GM18873 (cell line): ENCODE results near the gene DFFA.
A peak's percentile ranks its signal among the peaks of the same experiment; 100 is the strongest.
"Not testable (repeated sequence)": the region's sequence is repeated elsewhere in the genome, so short reads cannot be mapped to it uniquely, and the experiment has no call there.

ENCODE experiments used
- ATAC-seq: cut with Tn5 transposase; IDR thresholded peaks from one replicate; pipeline ENCODE4 v1.9.1; 2021; ENCODE audit warnings: mild to moderate bottlenecking, moderate library complexity, moderate number of reproducible peaks; ENCODE audit not compliant: unreplicated experiment, low FRiP score

Gene DFFA

GRCh38 chr1:10432910-10433700, 39.2 kb downstream of the DFFA start:
- no peak for ATAC-seq

- ATAC-seq = no peak
Measured at GRCh38 chr1:10431070-10431730, 41.1 kb downstream of the DFFA start.

- ATAC-seq = peak; percentile 56
Measured at GRCh38 chr1:10430216-10431069, 41.9 kb downstream of the DFFA start, which contains the start of gene CENPS. Gene CENPS (plus strand): TSS chr1:10430433. CDS start chr1:10430518, 85 bp downstream.

- peak; percentile 9 for ATAC-seq
Measured at GRCh38 chr1:10429868-10430215, 42.5 kb downstream of the DFFA start.

GRCh38 chr1:10428984-10429383, 43.3 kb downstream of the DFFA start:
- no peak for ATAC-seq

GRCh38 chr1:10426535-10426848, 45.8 kb downstream of the DFFA start:
- ATAC-seq = not testable (repeated sequence)

GRCh38 chr1:10425826-10426534, 46.3 kb downstream of the DFFA start:
- not testable (repeated sequence) for ATAC-seq

- no peak for ATAC-seq
Measured at GRCh38 chr1:10424651-10425050, 47.7 kb downstream of the DFFA start.

- no peak for ATAC-seq
Measured at GRCh38 chr1:10424034-10424433, 48.3 kb downstream of the DFFA start.

GRCh38 chr1:10421637-10422036, 50.7 kb downstream of the DFFA start:
- ATAC-seq = no peak

- no peak for ATAC-seq
Measured at GRCh38 chr1:10419351-10419750, 53.0 kb downstream of the DFFA start.

GRCh38 chr1:10418741-10419140, 53.6 kb downstream of the DFFA start:
- not testable (repeated sequence) for ATAC-seq

- ATAC-seq = not testable (repeated sequence)
Measured at GRCh38 chr1:10415967-10416366, 56.4 kb downstream of the DFFA start.

GRCh38 chr1:10415211-10415930, 57.0 kb downstream of the DFFA start:
- ATAC-seq = no peak

GRCh38 chr1:10407201-10407600, 65.1 kb downstream of the DFFA start:
- no peak for ATAC-seq
